ENCODE results near the gene C6orf62.
"Not testable (repeated sequence)": the region's sequence is repeated elsewhere in the genome, so short reads cannot be mapped to it uniquely, and the experiment has no call there.

Gene C6orf62

DNA sequence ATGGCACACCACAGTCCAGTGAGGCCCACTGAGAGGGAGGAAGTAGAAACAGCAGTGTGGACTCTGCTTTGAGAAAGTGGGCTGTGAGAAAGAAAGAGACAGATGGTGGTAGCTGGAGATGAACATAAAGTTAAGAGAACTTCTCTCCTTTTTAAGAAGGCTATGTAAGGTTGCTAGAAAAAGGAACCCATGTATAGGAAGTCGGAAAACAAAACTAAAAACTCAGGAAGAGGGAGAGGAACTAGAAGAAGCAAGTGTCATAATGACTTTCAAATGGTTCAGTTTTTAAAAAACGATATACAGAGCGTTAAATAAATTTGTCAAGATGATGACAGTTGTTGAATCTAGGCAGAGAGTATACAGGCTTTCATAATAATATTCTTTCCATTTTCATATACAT lies 30.3 kb upstream of the C6orf62 start:
- Histone ChIP-seq H3K27ac (no peak overlapping the region), H3K9me3 (ENCODE audit: low read depth, low read length) (no peaks in the 10 kb centered on the region), H3K9ac (ENCODE audit: insufficient read length) (no peak overlapping the region), H3K4me3 (no peak overlapping the region), H3K36me3 (ENCODE audit: insufficient read depth, low read length) (no peaks in the 10 kb centered on the region)
- TF ChIP-seq POLR2AphosphoS5 (IDR thresholded peaks at IDR 0.05; ENCODE audit: borderline replicate concordance, low read depth, low read length), result no peak
- no peak for TF ChIP-seq EZH2 (IDR thresholded peaks at IDR 0.05)
- TF ChIP-seq FOXP2 (optimal IDR thresholded peaks at IDR 0.05; ENCODE audit: control extremely low read depth, extremely low read length, insufficient read depth), result no peak
- no peak for DNase-seq (ENCODE audit: low read depth, low spot score)

DNA sequence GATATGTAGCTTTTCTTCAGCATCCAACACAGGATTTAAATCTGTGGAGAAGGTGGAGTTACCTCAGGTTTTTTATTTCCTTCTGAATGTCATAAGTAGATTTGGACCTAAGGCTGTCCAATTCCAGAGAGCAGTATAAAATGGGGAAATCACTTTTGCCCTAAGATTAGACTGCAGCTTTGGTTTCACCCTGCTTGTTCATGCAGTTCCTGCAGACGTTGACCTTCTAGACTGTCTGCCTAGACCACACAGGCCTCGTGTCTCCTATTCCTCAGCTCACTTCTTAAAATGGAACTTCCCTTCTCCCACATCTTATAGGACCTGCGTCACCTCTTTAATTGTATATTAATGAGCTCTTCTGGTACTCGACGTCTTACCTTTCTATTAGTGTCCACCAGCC lies 26.0 kb upstream of the C6orf62 start:
- Histone ChIP-seq H3K27ac (no peak overlapping the region), H3K9ac (ENCODE audit: insufficient read length) (no peak overlapping the region), H3K4me3 (no peak overlapping the region), H3K36me3 (ENCODE audit: insufficient read depth, low read length) (no peaks in the 10 kb centered on the region), H3K9me3 (ENCODE audit: low read depth, low read length) (no peaks in the 10 kb centered on the region)
- DNase-seq (ENCODE audit: low read depth, low spot score), result no peak
- TF ChIP-seq FOXP2 (optimal IDR thresholded peaks at IDR 0.05; ENCODE audit: control extremely low read depth, extremely low read length, insufficient read depth), result no peak
- TF ChIP-seq EZH2 (IDR thresholded peaks at IDR 0.05), result no peak
- TF ChIP-seq POLR2AphosphoS5 (IDR thresholded peaks at IDR 0.05; ENCODE audit: borderline replicate concordance, low read depth, low read length), result no peak

DNA sequence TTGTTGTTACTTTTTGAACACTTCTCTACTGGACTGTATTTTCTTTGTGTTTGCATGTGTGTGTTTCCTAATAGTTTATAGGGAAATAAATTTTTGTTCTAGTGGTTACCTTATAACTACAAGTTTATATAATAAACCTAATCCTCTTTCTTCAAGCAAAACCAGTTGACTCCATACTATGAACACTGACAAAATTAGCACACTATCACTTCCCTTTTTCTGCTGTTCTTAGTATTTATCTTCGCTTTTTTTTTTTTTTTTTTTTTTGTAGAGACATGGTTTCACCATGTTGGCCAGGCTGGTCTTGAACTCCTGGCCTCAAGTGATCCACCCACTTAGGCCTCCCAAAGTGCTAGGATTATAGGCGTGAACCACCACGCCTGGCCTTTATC lies 25.0 kb upstream of the C6orf62 start:
- TF ChIP-seq POLR2AphosphoS5 (IDR thresholded peaks at IDR 0.05; ENCODE audit: borderline replicate concordance, low read depth, low read length) (no peak), EZH2 (IDR thresholded peaks at IDR 0.05) (no peak), FOXP2 (optimal IDR thresholded peaks at IDR 0.05; ENCODE audit: control extremely low read depth, extremely low read length, insufficient read depth) (no peak)
- Histone ChIP-seq H3K4me3 (no peak overlapping the region), H3K9ac (ENCODE audit: insufficient read length) (no peak overlapping the region), H3K9me3 (ENCODE audit: low read depth, low read length) (no peaks in the 10 kb centered on the region), H3K27ac (no peak overlapping the region), H3K36me3 (ENCODE audit: insufficient read depth, low read length) (no peaks in the 10 kb centered on the region)
- no peak for DNase-seq (ENCODE audit: low read depth, low spot score)

DNA sequence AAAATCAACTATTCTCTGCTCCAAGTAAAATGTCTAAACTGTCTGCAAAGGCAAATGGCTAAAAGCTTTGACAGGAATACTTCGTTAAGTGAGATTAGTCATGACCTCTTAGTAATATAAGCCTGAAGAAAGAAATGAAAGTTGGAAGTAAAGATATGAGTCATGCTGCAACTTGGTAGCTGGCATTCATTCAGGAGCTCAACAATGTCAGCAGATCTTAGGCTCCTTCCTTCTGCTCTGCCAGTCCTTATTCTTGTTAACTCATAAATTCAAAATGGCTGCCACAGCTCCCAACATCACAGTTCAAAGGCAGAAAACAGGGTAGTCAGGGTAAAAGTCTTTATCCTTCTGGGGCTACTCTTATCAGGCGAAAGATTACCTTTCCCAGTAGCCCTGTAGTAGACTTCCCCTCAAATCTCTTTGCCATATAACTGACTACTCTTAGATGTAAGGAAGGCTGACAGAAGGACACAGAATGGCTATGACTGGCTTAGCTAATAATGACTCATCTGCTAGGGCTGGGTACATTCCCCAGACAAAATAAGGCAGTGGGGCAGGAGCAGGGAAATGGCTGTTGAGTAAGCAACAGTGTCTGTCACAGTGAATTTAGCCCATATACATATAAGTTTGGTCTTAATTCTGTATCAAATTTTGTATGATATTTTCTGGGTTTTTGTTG lies 24.4 kb upstream of the C6orf62 start:
- H3K9ac ChIP-seq (ENCODE audit: insufficient read length), result no peak overlapping the region
- H3K27ac ChIP-seq, result no peak overlapping the region
- no peaks in the 10 kb centered on the region for H3K9me3 ChIP-seq (ENCODE audit: low read depth, low read length)
- no peak for TF ChIP-seq FOXP2 (optimal IDR thresholded peaks at IDR 0.05; ENCODE audit: control extremely low read depth, extremely low read length, insufficient read depth)
- no peak for TF ChIP-seq POLR2AphosphoS5 (IDR thresholded peaks at IDR 0.05; ENCODE audit: borderline replicate concordance, low read depth, low read length)
- TF ChIP-seq EZH2 (IDR thresholded peaks at IDR 0.05), result no peak
- no peak for DNase-seq (ENCODE audit: low read depth, low spot score)
- no peaks in the 10 kb centered on the region for H3K36me3 ChIP-seq (ENCODE audit: insufficient read depth, low read length)
- no peak overlapping the region for H3K4me3 ChIP-seq

DNA sequence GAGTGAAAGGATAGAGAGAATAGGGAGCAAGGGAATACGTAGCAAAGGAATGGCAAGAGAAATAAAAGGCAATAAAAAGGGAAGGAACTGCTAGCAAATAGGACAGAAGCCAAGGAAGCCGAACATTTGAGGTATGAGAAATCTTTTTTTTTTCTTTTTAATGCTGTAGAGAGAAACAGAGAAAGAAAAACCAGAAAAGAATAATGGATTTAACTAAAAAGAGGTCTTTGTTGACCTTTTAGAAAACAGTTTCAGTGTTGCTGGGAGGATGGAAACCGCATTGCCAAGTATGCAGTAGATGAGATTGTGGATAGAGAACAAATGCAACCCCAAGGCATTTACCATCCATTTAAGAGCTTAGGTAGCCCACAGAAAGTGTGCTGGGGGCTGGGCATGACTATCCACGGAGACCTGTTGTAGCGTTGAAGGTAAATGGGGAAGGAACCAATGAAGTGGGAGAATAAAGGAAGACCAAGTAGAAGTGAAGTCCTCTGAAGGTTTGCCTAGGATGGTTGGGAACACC lies 23.3 kb upstream of the C6orf62 start:
- no peak for TF ChIP-seq POLR2AphosphoS5 (IDR thresholded peaks at IDR 0.05; ENCODE audit: borderline replicate concordance, low read depth, low read length)
- no peak for TF ChIP-seq FOXP2 (optimal IDR thresholded peaks at IDR 0.05; ENCODE audit: control extremely low read depth, extremely low read length, insufficient read depth)
- TF ChIP-seq EZH2 (IDR thresholded peaks at IDR 0.05), result no peak
- H3K36me3 ChIP-seq (ENCODE audit: insufficient read depth, low read length), result no peaks in the 10 kb centered on the region
- no peak for DNase-seq (ENCODE audit: low read depth, low spot score)
- no peak overlapping the region for H3K27ac ChIP-seq
- no peak overlapping the region for H3K4me3 ChIP-seq
- no peaks in the 10 kb centered on the region for H3K9me3 ChIP-seq (ENCODE audit: low read depth, low read length)
- H3K9ac ChIP-seq (ENCODE audit: insufficient read length), result no peak overlapping the region

DNA sequence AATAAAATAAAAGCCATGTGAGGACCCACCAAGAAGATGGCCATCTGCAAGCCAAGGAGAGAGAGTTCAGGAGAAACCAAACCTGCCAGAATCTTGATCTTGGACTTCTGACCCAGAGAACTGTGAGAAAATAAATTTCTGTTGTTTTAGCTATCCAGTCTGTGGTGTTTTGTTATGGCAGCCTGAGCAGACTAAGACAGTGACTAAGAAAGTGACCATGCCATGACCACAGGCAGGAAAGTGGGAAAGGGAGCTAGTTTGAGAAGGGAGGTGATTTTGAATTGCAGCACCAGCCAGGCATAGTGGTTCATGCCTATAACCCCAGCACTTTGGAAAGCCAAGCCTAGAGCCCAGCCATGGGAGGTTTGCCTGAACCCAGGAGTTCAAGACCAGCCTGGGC lies 21.9 kb upstream of the C6orf62 start:
- H3K9me3 ChIP-seq (ENCODE audit: low read depth, low read length), result no peaks in the 10 kb centered on the region
- H3K4me3 ChIP-seq, result no peak overlapping the region
- H3K27ac ChIP-seq, result no peak overlapping the region
- no peak for TF ChIP-seq POLR2AphosphoS5 (IDR thresholded peaks at IDR 0.05; ENCODE audit: borderline replicate concordance, low read depth, low read length)
- TF ChIP-seq EZH2 (IDR thresholded peaks at IDR 0.05), result no peak
- no peak for TF ChIP-seq FOXP2 (optimal IDR thresholded peaks at IDR 0.05; ENCODE audit: control extremely low read depth, extremely low read length, insufficient read depth)
- H3K36me3 ChIP-seq (ENCODE audit: insufficient read depth, low read length), result no peaks in the 10 kb centered on the region
- no peak for DNase-seq (ENCODE audit: low read depth, low spot score)
- H3K9ac ChIP-seq (ENCODE audit: insufficient read length), result no peak overlapping the region

DNA sequence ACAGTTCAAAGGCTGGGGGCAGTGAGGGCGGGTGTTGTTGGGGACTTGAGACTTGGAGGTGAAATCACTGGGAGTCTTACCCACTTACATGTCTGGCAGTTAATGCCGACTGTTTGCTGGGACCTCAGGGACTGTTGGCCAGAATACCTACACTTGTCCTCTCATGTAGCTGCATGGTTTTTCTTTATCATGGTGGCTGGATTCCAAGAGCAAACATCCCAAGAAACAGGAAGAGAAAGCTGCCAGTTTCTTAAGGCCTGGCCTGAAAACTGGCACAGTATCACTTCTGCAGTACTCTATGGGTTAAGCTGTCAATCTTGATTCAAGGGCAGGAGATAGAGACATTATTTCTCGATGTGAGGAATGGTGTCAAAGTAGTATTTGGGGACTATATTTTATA lies 19.8 kb upstream of the C6orf62 start:
- no peak overlapping the region for H3K4me3 ChIP-seq
- no peaks in the 10 kb centered on the region for H3K9me3 ChIP-seq (ENCODE audit: low read depth, low read length)
- TF ChIP-seq FOXP2 (optimal IDR thresholded peaks at IDR 0.05; ENCODE audit: control extremely low read depth, extremely low read length, insufficient read depth) (no peak), EZH2 (IDR thresholded peaks at IDR 0.05) (no peak), POLR2AphosphoS5 (IDR thresholded peaks at IDR 0.05; ENCODE audit: borderline replicate concordance, low read depth, low read length) (no peak)
- no peak overlapping the region for H3K9ac ChIP-seq (ENCODE audit: insufficient read length)
- no peak for DNase-seq (ENCODE audit: low read depth, low spot score)
- H3K36me3 ChIP-seq (ENCODE audit: insufficient read depth, low read length), result no peaks in the 10 kb centered on the region
- no peak overlapping the region for H3K27ac ChIP-seq

DNA sequence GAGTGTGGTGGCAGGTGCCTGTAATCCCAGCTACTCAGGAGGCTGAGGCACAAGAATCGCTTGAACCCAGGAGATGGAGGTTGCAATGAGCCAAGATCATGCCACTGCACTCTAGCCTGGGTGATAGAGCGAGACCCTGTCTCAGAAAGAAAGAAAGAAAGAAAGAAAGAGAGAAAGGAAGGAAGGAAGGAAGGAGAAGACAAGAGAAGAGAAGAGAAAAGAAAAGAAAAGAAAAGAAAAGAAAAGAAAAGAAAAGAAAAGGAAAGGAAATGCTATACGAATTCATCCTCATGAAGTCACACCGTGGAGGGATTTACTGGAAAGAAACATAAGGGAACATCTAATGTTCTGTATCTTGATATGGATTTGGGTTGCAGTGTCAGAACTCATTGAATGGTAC lies 15.8 kb upstream of the C6orf62 start:
- DNase-seq (ENCODE audit: low read depth, low spot score); H3K36me3 ChIP-seq (ENCODE audit: insufficient read depth, low read length); H3K27ac ChIP-seq: not testable (repeated sequence)

DNA sequence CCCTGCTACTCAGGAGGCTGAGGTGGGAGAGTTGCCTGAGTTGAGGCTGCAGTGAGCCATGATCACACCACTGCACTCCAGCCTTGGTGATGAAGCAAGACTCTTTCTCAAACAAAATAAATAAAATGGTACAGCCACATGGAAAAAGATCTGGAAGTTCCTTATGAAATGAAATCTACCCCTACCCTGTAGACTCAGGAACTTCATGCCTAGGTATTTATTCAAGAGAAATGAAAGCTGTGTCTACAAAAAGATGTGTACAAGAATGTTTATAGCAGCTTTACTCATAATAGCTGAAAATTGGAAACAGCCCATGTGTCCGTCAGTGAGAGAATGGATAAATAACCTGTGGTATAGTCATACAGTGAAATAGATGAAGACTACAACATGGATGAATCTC lies 15.2 kb upstream of the C6orf62 start:
- Histone ChIP-seq H3K9me3 (ENCODE audit: low read depth, low read length) (no peaks in the 10 kb centered on the region), H3K4me3 (no peak overlapping the region), H3K9ac (ENCODE audit: insufficient read length) (no peak overlapping the region), H3K27ac (no peak overlapping the region), H3K36me3 (ENCODE audit: insufficient read depth, low read length) (no peaks in the 10 kb centered on the region)
- TF ChIP-seq EZH2 (IDR thresholded peaks at IDR 0.05) (no peak), POLR2AphosphoS5 (IDR thresholded peaks at IDR 0.05; ENCODE audit: borderline replicate concordance, low read depth, low read length) (no peak), FOXP2 (optimal IDR thresholded peaks at IDR 0.05; ENCODE audit: control extremely low read depth, extremely low read length, insufficient read depth) (no peak)
- DNase-seq (ENCODE audit: low read depth, low spot score), result no peak

More for the DNA sequence above, 15.8 kb upstream of the C6orf62 start:
- not testable (repeated sequence) for H3K9ac ChIP-seq (ENCODE audit: insufficient read length); H3K9me3 ChIP-seq (ENCODE audit: low read depth, low read length); H3K4me3 ChIP-seq

DNA sequence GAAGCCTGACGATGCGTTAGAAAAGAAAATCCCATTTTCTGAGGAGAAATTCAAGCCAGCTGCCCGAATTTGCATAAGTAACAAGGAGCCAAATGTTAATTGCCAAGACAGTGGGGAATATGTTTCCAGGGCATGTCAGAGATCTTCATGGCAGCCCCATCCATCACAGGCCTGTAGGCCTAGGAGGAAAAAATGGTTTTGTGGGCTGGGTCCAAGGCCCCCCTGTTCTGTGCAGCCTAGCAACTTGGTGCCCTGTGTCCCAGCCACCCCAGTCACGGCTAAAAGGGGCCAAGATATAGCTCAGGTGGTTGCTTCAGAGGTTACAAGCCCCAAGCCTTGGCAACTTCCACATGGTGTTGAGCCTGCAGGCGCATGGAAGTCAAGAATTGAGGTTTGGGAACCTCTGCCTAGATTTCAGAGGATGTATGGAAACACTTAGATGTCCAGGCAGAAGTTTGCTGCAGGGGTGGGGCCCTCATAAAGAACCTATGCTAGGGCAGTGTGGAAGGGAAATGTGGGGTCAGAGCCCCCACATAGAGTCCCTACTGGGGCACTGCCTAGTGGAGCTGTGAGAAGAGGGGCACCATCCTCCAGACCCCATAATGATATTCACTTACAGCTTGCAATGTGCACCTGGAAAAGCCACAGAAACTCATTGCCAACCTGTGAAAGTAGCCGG lies 12.6 kb upstream of the C6orf62 start:
- DNase-seq (ENCODE audit: low read depth, low spot score); H3K27ac ChIP-seq; H3K4me3 ChIP-seq; H3K9me3 ChIP-seq (ENCODE audit: low read depth, low read length); H3K9ac ChIP-seq (ENCODE audit: insufficient read length); H3K36me3 ChIP-seq (ENCODE audit: insufficient read depth, low read length): not testable (repeated sequence)

DNA sequence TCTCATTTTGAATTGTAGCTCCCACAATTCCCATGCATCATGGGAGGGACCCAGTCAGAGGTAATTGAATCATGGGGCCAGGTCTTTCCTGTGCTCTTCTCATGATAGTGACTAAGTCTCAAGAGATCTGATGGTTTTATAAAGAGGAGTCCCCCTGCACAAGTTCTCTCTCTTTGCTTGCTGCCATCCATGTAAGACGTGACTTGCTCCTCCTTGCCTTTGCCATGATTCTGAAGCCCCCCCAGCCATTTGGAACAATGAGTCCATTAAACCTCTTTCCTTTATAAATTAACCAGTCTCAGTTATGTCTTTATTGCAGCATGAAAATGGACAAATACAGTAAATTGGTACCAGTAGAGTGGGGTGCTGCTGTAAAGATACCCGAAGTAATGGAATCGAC lies 11.7 kb upstream of the C6orf62 start:
- DNase-seq (ENCODE audit: low read depth, low spot score); H3K27ac ChIP-seq; H3K4me3 ChIP-seq; H3K36me3 ChIP-seq (ENCODE audit: insufficient read depth, low read length); H3K9me3 ChIP-seq (ENCODE audit: low read depth, low read length); H3K9ac ChIP-seq (ENCODE audit: insufficient read length): not testable (repeated sequence)
